ENCODE measurements around the gene TRIB2.
"Not testable (repeated sequence)": the region's sequence is repeated elsewhere in the genome, so short reads cannot be mapped to it uniquely, and the experiment has no call there.

TRIB2 gene

DNA sequence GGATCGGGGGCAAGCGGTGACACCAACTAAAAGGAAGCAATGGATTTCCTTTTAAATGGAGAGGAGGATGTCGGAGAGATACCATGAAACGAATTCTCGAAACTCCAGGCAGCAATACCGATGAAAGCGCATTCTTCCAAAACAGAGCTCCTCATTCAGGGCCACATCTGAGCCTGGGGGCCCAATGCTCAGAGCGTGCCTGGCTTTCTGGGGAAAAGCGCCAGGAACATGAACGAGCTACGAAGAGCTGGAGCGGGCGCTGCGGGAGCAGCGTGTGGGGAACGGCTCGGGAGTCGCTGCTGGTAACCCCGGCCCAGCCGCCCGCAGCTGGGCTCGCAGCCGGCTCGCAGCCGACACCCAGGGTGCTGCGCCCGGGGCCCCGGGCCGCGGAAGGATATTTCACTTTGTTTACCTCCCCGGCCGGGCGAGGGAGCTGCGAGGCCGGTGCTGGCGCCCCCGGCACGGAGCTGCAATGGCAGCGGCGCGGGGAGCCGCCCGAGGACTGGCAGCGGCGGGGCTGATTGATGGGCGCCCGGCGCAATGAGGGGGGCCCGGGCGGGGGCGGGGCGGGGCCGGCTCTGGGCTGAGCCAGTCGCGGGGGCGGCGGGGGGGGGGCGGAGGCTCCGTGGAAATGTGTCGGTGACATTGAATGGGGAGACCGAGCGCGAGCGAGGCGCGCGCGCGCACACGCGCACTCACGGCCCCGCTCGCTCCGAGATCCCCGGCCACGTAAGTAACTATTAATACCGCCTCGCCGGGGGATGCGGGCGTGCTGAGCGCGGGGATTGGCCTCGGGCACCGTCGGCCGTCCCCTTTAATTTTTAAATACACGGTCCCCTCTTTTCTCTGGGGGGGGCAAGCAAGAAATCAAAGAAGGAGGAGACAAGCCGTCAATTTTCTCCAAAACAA lies at the start of gene TRIB2:
Gene TRIB2, plus strand, starts transcription at position 655 of the 909 bp plus-strand sequence. CDS start 1,372 bp downstream, outside the sequence.
- DNase-seq (ENCODE audit: extremely low read depth in 1 of 2, low read depth in 1 of 2) = peak; percentile 78 to 79

DNA sequence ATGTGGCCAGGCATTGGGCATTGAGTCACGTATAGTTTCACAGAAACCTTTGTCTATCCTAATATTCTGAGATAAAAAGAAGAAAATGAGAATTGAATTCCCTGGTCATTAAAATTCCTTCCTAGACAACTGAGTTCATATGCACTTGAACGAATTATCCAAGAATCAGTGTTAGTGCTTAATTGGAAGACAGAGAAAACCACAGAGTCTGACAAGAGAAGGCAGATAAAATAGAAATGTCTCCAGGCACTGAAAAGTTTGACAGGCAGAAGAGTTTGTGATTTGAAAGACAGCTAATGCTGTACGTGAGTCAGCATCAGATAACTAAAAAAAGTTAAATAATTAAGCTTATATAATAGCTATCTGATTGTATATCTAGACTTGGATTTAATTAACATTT lies 47.7 kb upstream of the TRIB2 start:
- DNase-seq (ENCODE audit: extremely low read depth in 1 of 2, low read depth in 1 of 2) = no peak

- no peak for DNase-seq (ENCODE audit: extremely low read depth in 1 of 2, low read depth in 1 of 2)
Measured at GRCh38 chr2:12672711-12673315, 43.9 kb upstream of the TRIB2 start.

- DNase-seq (ENCODE audit: extremely low read depth in 1 of 2, low read depth in 1 of 2) = no peak
Measured at GRCh38 chr2:12674644-12675328, 42.0 kb upstream of the TRIB2 start.

DNA sequence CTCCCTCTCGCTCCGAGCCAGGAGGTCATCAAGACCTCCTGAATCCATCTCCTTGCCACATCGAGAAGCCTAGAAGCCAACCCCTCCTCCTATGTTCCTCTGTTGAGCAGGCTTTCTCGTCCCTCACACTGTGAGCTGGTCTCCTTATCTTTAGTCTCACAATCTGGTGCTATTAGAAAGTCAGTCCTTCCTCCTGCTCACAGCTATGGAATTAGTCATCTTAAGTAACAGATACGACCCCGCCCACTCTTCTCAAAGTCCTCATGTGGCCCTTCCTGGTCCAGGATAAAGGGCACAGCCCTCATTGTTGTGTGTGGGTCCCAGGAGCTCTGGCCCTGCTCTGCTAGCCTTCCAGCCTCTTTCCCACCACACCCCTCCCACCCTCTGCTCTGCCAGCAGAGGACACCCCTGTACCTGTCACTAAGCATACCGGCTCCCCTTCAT lies 41.4 kb upstream of the TRIB2 start:
- no peak for DNase-seq (ENCODE audit: extremely low read depth in 1 of 2, low read depth in 1 of 2)

DNA sequence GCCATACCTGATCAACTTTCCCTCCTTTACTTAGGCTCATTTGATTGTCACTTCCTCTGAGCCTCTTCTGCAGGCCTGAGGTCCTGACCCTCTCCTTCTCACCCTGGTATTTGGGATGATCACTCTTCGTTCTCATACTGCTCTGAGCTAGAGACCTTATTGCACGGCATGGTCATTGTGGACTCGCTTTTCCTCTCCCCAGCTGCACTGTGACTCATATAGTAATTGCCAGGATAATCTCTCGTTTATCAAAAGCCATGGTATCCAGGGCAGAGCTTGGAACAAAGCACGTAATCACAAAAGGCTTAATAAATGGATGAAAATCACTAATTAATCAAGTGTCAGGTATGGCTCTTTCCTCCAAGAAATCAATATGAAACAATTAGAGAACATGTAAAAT lies 40.9 kb upstream of the TRIB2 start:
- no peak for DNase-seq (ENCODE audit: extremely low read depth in 1 of 2, low read depth in 1 of 2)

GRCh38 chr2:12676771-12677170 lies 40.0 kb upstream of the TRIB2 start:
- no peak for DNase-seq (ENCODE audit: extremely low read depth in 1 of 2, low read depth in 1 of 2)

DNA sequence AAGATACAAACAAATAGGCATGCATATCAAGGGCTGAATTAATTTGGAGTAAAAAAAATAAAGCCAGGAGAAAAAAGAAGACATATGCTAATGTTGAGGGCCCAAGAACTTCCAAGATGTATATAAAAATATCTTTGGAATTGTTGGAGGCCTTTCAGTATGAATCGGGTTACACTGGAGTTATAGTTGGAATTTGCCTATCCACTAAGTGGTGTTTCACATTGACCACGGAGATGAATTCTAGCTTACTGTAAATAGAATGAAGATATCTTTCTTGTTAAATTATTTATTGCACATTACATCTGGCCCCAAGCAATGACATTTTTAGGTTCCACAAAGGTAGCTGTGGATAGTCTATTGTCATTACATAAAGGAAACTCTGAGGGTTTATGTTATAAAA lies 38.5 kb upstream of the TRIB2 start:
- DNase-seq (ENCODE audit: extremely low read depth in 1 of 2, low read depth in 1 of 2) = no peak

DNA sequence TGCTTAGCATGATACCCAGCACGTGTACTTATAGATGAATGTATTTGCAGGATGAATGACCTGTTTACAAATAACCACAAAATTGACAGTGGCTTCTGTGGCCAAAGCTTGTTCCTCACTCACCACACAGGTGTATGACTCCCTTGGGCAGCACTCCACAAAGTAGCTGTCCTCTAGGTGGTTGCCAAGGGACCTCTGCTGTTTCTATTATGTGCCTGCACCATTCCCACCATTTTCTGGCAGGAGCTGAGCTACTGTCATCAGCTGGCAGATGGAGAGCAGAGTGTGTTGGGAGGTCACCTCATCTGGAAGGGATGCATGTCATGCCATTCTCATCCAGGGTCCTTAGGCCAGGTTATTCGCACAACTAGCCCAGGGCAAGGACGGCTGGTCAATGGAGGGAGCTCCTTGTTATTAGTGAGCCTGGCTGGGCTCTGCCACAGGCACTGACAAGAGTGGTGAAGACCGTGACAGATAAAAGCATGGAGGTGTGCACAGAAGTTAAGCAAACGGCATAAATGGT lies 37.1 kb upstream of the TRIB2 start:
- no peak for DNase-seq (ENCODE audit: extremely low read depth in 1 of 2, low read depth in 1 of 2)

GRCh38 chr2:12680115-12680514 lies 36.6 kb upstream of the TRIB2 start:
- DNase-seq (ENCODE audit: extremely low read depth in 1 of 2, low read depth in 1 of 2) = not testable (repeated sequence)

DNA sequence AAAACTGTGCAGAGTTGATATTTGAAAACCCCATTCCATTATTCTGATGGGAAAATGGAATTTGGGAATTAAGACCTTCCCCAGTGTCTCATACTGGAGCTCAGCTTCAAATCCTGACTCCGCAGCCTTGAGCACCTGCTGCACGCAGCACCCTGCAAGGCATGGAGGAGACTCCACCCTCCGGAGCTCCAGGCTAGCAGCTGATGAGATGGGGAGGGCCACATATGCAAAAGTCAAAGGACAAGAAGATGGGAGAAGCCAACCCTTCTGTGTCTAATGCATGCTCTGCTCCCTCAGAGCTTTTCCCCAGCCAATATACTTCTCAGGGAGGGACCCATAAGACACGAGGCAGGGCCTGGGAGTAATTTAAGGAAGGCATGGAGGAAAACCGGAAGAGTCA lies 34.7 kb upstream of the TRIB2 start:
- no peak for DNase-seq (ENCODE audit: extremely low read depth in 1 of 2, low read depth in 1 of 2)

DNA sequence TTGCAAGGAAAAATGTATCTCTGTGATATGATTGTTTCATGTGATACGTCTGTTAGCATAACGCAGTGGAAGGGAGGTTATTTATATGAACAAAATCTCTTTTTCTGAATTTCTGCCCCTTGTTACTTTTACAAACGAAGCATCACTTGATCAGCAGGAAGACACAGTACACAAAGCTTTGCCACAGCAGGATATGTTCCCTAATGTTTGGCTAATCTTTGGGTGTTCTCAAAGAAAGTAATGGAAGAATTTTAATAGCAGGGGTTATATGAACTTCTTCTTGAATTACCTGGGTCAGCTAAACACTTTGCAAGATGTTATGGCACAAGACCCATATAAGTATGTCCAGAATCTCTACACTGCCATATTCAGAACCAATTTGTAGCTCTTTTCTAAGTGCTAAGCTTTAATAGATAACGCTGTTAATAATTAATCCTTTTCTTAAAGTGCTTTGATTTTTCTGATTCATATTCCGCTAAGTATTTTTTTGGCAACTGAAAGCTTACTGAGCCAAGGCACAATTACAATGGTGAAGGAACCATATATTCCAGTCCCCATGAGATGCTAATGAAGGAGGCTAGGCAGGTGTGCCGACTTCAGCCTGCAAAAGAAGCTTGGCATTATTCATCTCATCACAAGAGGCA lies 33.2 kb upstream of the TRIB2 start:
- no peak for DNase-seq (ENCODE audit: extremely low read depth in 1 of 2, low read depth in 1 of 2)

DNA sequence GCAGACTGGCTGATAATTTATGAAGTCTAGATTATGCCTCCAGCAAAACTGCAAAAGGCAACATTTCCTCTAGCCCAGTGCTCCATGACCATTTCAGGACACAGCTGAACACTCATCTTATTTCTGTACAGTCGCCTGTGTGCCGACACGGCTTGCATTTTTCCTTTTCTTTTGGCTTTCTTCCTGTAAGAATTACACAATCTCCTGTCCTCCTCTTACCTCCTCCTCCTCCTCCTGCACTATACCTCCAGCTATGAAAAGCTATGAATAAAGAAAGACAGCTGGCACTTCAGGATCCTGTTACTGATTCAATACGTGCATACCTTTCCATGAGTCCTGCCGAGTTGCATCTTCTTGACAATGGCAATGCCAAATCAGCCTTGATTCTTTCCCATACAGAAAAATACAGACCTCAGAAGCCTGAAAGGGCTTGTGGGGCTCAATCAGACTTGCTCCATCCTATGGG lies 32.2 kb upstream of the TRIB2 start:
- DNase-seq (ENCODE audit: extremely low read depth in 1 of 2, low read depth in 1 of 2) = no peak

GRCh38 chr2:12685145-12685544 lies 31.6 kb upstream of the TRIB2 start:
- no peak for DNase-seq (ENCODE audit: extremely low read depth in 1 of 2, low read depth in 1 of 2)

DNA sequence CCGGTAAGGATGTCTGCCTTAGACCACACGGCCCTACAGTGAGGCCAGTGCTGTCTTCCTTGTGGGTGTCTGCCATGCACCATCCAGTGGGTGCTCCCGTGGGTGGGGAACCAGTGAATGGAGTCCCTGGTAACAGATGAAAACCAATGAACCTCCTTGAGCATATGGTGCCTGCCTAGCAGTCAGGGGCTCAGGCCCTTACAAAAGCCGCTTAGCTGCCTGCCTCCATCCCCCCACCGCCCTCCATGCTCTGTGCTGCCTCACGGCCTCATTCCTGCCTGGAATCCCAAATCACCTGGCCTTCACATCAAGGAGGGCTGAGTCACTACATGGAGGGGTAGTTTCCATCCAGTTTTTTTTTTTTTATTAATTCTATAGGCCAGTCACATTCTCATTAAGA lies 30.8 kb upstream of the TRIB2 start:
- DNase-seq (ENCODE audit: extremely low read depth in 1 of 2, low read depth in 1 of 2) = no peak

- DNase-seq (ENCODE audit: extremely low read depth in 1 of 2, low read depth in 1 of 2) = no peak
Measured at GRCh38 chr2:12686708-12687283, 29.9 kb upstream of the TRIB2 start.

GRCh38 chr2:12688091-12688490 lies 28.6 kb upstream of the TRIB2 start:
- no peak for DNase-seq (ENCODE audit: extremely low read depth in 1 of 2, low read depth in 1 of 2)

DNA sequence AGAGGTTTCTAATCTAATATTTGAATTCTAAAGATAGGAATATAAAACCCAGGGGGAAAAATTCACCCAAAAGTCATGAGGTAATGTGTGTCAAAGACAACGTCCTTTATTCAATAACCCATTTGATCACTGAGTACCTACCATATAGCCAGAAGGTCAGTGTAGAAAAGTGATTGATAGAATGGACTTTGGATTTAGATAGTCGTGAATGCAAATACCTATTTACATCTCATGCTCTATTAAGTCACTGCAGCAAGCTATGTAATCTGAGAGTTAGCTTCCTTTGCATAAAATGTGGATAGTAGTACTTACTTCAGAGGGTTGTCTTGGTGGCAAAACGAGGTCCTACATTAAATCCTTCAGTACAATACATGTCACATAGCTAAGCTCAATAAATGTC lies 27.8 kb upstream of the TRIB2 start:
- DNase-seq (ENCODE audit: extremely low read depth in 1 of 2, low read depth in 1 of 2) = no peak

DNA sequence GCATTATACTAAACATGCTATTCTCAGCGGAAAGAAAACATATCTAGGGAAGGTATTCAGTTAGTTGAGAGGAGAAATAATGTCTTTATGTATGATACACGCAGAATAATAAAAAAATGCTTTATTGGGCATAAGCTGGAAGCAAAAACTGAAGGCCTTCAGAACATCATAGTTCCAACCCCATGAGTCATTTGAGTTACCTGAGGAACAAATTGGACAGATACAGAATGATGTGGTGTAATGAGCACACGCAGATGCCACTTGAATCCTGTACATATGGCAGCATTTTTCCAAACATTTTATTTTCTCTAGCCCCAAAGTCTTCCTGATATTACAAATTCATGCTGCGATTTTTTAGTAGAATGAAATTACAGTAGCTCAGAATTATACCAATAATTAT lies 23.2 kb upstream of the TRIB2 start:
- no peak for DNase-seq (ENCODE audit: extremely low read depth in 1 of 2, low read depth in 1 of 2)

- DNase-seq (ENCODE audit: extremely low read depth in 1 of 2, low read depth in 1 of 2) = no peak
Measured at GRCh38 chr2:12694990-12695774, 21.6 kb upstream of the TRIB2 start.
